ENCODE measurements around the gene GNAZ.

GRCh38 chr22:23151827-23152226 is 81.5 kb downstream of the GNAZ start:
- no peak for TF ChIP-seq CTCF (IDR thresholded peaks at IDR 0.05)
- TF ChIP-seq POLR2A (IDR thresholded peaks at IDR 0.05) = no peak

Measured in esophagus squamous epithelium (tissue), 4 donors.